Measurements from ENCODE around the gene NUP37.
"Not testable (repeated sequence)": the region's sequence is repeated elsewhere in the genome, so short reads cannot be mapped to it uniquely, and the experiment has no call there.

Gene NUP37, protein sequence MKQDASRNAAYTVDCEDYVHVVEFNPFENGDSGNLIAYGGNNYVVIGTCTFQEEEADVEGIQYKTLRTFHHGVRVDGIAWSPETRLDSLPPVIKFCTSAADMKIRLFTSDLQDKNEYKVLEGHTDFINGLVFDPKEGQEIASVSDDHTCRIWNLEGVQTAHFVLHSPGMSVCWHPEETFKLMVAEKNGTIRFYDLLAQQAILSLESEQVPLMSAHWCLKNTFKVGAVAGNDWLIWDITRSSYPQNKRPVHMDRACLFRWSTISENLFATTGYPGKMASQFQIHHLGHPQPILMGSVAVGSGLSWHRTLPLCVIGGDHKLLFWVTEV

DNA sequence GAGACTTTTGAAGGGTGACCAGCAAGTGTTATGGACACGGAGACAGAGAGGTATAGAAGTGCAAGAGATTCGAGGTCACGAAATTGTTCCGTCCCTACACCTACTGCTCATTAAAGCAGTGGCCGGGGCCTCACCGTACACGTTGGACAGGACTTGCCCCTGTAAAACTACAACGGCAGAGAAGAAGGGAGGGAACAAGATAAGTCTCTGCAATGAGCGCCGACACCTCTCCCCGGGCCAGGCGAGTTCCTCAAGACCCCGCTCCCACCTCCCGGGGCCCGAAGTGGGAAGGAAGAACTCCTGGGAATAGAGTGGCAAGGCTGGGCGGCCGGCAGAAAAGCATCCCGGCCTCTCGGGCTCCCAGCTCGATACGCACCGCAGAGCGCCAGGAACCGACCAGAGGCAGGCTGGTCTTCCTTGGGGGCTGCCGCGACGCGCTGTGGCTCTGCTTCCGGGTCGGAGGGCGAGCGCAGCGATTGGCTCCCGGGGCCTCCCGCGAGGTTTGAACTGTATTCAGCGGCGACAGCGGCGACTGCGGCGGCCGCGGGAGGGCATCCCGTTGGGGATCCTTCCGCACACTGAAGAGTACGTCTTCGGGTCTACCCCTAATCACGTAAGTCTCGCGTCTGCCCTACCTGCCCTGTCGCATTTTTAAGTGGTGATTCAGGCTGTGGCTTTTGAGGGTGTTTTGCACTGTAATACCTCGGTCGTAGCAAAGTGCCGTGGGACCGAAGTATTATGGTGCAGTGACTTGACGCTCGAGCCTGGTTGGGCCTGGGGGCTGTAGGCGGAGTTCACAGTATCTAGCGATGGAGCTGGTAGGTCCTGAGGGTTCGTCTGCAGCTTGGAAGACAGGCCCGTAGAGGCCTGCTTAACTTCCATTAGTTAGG, at the start of gene NUP37, which contains the start of gene PARPBP:
Gene NUP37 (minus strand): TSS at position 441 of the 890 bp plus-strand sequence. CDS start 1,596 bp downstream, outside the sequence.
Gene PARPBP (plus strand): TSS at position 510 of the 890 bp plus-strand sequence. CDS start 3,706 bp downstream, outside the sequence.
- peak; percentile 94 for DNase-seq

DNA sequence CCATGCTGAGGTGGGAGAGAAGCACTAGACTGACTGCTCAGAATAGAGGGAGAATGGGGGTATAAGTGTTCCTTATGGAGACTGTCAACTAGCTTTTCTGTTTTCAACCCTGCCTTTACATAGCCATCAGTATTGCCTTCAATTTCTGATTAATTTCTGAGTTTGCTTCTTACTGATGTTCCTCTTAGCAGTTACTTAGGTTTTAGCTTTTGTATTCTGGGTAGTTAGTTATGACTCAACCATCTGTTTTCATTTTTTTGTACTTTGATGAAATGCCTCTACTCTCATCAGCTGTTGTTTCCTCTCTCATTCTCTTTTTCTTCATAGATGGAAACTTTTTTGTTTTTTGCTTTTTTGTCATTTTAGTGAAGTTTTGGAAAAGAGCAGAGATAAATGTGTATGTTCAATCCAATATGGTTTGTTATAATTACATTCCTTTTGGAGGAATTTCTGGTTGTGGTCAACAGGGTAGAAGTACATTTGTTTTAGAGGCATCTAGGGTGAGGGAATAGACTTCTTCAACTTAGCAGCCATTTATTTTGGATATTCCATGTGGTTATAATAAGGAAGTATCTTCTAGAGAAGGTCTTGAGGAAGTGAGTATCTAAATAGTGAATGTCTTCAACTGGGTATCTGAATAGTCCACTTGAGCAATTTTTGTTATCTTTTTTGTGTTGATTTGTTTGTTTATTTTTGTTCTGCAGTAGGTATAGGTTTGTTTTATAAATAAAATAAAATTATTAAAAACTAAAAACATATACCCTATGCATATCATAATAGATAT, 48.1 kb upstream of the NUP37 start:
- DNase-seq, result no peak

DNA sequence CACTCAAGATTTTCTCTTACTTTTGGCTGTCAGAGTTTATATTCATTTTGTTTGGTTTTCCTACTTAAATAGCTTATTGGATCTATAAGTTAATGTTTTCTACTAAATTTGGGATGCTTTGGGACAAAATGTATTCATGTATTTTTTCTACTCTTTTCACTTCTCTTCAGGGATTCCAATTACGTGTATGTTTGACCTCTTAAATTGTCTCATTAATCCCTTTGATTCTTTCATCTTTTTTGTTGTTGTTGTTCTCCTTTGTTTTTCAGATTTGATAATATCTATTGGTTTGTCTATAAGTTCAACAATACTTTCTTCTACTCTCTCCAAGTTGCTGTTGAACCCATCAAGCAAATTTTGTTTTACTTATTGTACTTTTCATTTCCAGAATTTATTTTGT, 43.5 kb upstream of the NUP37 start:
- no peak for DNase-seq

DNA sequence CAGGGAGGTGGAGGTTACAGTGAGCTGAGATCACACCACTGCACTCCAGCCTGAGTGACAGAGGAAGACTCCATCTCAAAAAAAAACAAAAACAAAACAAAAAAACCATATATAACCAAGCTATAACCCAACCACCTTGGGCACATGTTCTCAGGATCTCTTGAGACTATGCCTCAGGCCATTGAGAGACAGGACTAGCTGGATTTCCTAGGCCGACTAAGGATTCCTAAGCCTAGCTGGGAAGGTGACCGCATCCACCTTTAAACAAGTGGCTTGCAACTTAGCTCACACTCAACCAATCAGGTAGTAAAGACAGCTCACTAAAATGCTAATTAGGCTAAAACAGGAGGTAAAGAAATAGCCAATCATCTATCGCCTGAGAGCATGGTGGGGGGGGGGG, 35.3 kb upstream of the NUP37 start:
- not testable (repeated sequence) for DNase-seq

DNA sequence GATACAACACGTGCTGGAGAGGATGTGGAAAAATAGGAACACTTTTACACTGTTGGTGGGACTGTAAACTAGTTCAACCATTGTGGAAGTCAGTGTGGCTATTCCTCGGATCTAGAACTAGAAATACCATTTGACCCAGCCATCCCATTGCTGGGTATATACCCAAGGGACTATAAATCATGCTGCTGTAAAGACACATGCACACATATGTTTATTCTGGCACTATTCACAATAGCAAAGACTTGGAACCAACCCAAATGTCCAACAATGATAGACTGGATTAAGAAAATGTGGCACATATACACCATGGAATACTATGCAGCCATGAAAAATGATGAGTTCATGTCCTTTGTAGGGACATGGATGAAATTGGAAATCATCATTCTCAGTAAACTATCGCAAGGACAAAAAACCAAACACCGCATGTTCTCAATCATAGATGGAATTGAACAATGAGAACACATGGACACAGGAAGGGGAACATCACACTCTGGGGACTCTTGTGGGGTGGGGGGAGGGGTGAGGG, 27.2 kb upstream of the NUP37 start:
- DNase-seq, result not testable (repeated sequence)

DNA sequence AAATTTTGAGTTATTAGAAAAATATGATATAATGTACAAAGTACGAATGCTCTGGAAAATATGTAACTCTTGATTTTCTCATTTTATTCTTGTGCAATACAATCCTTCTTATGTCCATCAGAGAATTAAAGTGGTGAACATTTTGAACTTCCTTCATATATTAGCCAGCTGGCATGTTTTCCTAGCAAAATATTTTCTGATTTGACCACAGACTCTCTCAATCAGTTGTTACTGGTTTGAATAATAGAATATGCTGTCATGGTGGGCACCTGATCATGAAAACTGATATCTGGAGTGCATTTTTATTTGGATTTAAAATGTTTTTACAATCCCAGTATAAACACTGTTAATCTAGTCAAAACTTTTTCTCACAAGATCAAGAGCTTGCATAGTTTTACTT, 24.3 kb upstream of the NUP37 start:
- DNase-seq, result no peak

DNA sequence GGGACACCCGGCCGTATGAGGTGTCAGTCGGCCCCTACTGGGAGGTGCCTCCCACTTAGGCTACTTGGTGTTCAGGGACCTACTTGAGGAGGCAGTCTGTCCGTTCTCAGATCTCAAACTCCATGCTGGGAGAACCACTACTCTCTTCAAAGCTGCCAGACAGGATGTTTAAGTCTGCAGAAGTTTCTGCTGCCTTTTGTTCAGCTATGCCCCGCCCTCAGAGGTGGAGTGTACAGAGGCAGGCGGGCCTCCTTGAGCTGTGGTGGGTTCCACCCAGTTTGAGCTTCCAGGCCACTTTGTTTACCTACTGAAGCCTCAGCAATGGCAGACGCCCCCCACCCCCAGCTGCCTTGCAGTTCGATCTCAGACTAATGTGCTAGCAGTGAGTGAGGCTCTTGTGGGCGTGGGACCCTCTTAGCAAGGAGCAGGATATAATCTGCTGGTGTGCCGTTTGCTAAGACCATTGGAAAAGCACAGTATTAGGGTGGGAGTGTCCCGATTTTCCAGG, 23.0 kb upstream of the NUP37 start:
- DNase-seq, result not testable (repeated sequence)

DNA sequence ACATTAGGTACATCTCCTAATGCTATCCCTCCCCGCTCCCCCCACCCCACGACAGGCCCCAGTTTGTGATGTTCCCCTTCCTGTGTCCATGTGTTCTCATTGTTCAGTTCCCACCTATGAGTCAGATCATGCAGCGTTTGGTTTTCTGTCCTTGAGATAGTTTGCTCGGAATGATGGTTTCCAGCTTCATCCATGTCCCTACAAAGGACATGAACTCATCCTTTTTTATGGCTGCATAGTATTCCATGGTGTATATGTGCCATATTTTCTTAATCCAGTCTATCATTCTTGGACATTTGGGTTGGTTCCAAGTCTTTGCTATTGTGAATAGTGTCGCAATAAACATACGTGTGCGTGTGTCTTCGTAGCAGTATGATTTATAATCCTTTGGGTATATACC, 17.7 kb upstream of the NUP37 start:
- DNase-seq, result not testable (repeated sequence)

DNA sequence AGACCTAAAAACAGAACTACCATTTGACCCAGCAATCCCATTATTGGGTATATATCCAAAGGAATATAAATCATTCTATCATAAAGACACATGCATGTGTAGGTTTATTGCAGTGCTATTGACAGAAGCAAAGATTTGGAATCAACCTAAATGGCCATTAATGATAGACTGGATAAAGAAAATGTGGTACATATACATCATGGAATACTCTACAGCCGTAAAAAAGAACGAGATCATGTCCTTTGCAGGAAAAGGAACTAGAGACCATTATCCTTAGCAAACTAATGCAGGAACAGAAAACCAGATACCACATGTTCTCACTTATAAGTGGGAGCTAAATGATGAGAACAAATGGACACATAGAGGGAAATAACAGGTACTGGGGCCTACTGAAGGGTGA, 11.5 kb upstream of the NUP37 start:
- DNase-seq, result not testable (repeated sequence)

DNA sequence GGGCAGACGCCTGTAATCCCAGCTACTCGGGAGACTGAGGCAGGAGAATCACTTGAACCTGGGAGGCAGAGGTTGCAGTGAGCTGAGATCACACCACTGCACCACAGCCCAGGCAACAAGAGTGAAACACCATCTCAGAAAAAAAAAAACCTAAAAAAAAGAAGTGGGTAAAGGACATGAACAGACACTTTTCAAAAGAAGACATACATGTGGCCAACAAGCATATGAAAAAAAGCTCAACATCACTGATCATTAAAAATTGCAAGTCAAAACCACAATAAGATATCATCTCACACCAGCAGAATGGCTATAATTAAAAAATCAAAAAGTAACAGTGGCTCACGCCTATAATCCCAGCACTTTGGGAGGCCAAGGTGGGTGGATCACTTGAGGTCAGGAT, 10.8 kb upstream of the NUP37 start:
- not testable (repeated sequence) for DNase-seq

DNA sequence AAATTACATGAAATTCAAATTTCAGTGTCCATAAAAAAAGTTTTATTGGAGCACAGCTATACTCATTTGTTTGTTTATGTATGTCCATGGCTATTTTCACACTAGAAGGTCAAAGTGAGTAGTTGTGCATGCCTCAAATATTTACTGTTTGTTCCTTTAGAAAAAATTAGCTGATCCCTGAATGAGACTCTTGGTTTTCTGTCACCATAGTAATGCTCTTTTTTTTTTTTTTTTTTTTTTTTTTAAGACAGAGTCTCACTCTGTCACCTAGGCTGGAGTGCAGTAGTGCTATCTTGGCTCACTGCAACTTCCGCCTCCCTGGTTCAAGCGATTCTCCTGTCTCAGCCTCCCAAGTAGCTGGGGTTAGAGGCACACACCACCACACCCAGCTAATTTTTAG, 1.4 kb upstream of the NUP37 start:
- DNase-seq, result not testable (repeated sequence)

DNA sequence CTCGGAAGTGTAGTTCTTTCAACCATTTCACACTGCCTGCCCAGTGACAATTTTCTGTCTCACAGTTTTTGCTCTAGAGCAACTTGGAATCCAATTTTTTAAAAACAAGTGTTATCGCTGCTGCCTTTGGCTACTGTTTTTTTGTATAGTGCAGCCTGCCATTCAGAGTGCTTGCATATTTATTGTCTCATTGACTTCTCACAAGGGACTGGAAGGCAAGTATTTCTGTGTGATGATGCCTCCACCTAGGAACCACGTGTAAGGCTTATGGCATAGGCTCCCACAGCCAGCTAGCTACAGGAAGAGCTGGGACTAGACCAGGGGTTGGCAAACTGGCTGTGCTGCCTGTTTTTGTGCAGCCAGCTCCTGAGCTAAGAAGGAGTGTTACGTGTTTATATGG, 972 bp upstream of the NUP37 start:
- DNase-seq, result no peak

DNA sequence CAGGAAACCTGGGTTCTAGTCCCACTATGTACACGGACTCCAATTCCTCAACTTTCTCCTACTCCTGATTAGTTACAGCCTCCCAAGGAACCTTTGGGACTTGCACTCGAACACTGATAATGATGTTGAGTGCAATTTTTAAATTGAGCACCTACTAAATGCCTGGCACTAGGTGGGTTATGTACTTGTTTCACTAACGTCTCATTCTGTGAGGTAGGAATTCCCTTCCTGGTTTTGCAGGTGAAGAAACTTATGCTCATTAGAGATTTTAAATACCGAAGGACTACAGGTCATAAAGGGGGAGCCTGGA, 605 bp upstream of the NUP37 start:
- no peak for DNase-seq

DNA sequence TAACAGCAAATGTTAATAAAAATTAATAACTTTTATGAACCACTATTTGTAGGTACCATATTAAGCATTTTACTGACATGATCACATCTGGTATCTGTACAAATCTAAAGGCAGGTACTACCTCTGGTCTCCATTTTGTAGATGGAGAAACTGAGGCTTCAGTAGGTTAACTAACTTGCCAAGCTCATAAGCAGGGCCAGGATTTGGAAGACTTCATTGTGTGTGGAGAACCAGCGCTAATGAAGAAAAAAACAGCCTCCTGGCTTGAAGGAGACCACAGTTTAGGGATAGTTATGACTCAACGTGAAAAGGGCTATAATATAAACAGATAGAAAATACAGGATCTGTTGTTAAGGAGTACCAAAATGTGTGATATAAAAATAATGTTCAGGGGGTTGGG, 1.0 kb downstream of the NUP37 start:
- DNase-seq, result no peak

DNA sequence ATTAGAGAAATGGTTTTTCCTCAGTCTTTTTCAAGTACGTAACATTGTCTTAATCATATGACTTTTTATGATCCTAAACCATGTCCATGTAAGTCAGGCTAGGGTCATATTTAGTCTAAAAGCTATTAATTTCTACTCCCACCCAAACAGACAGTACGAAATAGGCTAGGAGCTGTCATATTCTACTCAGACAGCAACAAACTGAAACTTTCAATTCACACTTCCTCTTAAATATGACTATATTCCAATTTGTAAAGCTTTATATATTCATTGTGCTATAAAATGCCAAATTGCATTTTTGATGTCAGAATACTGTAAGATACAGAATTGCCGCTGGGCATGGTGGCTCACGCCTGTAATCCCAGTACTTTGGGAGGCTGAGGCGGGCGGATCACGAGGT, 3.5 kb downstream of the NUP37 start:
- DNase-seq, result no peak

DNA sequence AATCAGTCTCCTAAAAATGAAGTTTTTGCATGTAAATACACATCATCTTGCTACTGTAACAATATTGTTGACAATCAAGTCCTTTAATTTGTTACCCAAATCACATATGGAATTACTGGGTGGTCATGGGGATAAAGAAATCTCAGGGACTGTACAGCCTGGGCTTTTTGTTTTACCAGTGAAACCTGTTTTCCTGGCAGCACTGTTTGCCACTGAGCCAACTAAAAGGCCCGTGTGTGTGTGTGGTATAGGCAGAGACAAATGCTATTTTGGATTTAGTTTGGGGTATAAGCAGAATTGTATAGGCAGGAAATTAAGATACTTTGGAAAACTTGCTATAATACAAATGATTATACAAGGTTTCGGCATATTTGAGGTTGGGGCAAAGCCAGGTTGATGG, 5.7 kb downstream of the NUP37 start:
- DNase-seq, result no peak

DNA sequence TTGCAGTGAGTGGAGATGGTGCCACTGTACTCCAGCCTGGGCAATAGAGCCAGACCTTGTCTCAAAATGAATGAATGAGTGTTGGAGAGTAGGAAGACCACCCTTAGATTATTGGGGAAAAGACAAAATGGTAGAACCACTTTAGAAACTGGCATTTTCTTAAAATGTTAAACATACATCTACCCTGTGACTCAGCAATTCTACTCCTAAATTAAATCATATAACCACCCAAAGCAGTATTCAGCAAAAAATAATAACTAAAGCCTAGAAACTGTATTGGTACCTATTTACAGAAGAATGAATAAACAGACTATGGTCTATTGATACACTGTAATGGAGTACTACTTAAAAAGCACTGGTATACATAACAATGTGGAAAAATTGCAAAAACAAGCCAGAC, 9.1 kb downstream of the NUP37 start:
- DNase-seq, result no peak

DNA sequence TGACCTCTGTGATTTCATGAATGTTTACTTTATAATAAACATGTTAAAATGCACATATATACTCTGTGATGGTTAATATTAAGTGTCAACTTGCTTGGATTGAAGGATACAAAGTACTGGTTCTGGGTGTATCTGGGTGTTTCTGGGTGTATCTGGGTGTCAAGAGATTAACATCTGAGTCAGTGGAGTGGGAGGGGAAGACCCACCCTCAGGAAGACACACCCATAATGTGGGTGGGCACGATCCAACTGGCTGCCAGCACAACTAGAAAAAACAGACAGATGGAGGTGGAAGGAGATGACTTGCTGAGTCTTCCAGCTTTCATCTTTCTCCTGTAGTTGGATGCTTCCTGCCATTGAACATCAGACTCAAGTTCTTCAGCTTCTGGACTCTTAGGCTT, 11.9 kb downstream of the NUP37 start:
- no peak for DNase-seq

DNA sequence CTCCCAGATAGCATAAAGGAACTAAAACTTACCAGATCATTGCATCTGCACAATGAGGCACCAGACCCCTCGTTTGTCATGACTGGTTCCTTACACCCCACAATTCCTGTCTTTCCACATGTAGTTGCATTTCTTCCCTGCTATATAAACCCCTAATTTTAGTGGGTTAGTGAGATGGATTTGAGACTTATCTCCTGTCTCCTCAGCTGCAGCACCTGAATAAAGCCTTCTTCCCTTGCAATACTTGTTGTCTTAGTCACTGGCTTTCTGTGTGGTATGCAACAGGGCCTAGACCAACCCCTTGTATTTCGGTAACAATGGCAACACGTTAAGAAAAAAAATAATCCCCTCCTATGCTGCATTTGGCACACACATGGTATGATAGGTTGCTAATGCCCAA, 13.0 kb downstream of the NUP37 start:
- no peak for DNase-seq

DNA sequence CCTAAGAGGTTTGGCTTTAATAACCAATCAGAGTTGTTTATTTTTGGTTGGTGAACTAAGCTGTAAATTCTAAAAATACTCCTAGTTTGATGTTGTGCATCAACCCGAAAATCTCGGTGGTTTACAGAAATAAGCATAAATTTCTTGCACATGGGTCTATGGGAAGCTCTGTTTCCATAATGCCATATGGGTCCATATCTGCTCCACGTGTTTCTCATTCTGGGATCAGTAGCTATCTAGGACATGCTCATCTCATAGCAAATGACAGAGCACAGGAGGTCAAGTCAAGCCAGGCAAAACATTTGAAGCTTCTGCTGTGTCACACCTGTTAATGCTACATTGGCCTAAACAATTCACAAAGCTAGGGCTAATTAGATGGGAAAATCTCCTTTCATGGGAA, 23.1 kb downstream of the NUP37 start:
- no peak for DNase-seq

DNA sequence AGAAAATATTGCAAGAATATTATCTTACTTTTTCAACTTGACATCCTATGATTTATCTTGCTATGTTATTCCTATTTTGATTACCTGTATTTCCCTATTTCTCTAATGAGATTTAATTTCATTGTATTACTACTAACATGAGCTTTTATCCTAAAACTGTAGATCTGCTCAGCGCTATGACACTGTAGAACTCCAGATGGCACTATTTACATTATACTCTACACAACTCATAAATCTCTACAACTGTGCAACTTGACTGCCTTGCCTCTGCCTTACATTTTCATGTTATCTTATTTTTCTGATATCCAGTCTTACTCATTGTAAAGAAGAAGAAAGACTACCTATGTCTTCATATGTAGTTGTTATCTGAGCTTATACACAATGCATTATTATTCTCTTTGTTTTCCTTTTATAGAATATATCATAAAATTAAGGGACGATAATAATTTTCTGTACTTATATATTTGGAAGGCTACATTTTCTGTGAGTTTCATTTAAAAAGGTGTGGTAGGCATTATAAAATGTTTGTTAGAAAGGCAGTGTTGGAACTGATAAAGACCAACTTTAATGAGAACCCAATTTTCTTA, 24.1 kb downstream of the NUP37 start:
- no peak for DNase-seq

DNA sequence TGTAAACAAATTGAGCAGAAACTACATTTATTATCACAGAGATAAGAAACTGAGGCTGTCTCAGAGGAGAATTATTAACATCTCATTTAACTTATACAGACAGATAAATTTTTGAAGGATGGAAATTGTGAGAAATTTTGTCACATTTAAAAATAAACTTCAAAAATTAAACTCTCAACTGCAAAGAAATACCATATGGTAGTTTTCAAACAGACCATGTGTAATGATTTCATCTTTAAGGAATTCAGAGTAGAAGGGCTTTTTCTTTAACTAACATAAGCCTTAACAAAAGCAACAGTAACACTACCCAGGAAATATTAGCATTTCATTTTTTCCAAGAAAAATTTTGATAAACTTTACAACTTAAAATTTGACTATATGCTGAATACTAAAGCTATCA, 26.6 kb downstream of the NUP37 start:
- no peak for DNase-seq

Measured in activated CD8-positive, alpha-beta memory T cell treated with anti-CD3 and anti-CD28 coated beads, Interleukin-2, amount 50 U/mL, for 48 hours (primary cell).